GM15510 (cell line): Measurements from ENCODE around the gene LRRC8D.

Source experiments
- POLR2A ChIP-seq: IDR thresholded peaks from 3 replicates; pipeline ENCODE4 v1.6.1; 2011; ENCODE audit warnings: borderline replicate concordance; ENCODE audit not compliant: insufficient read length; ENCODE audit errors: extremely low read depth

The LRRC8D gene

GRCh38 chr1:89822999-89823628 is 2.3 kb downstream of the LRRC8D start:
- no peak for TF ChIP-seq POLR2A

GRCh38 chr1:89823679-89824292 is 3.0 kb downstream of the LRRC8D start:
- no peak for TF ChIP-seq POLR2A

- TF ChIP-seq POLR2A = no peak
Observed at GRCh38 chr1:89826594-89826993, 5.8 kb downstream of the LRRC8D start.

GRCh38 chr1:89827330-89827729 is 6.5 kb downstream of the LRRC8D start:
- TF ChIP-seq POLR2A = no peak

GRCh38 chr1:89827902-89828301 is 7.1 kb downstream of the LRRC8D start:
- no peak for TF ChIP-seq POLR2A

- no peak for TF ChIP-seq POLR2A
Observed at GRCh38 chr1:89829186-89829585, 8.4 kb downstream of the LRRC8D start.

- no peak for TF ChIP-seq POLR2A
Observed at GRCh38 chr1:89831462-89832120, 10.8 kb downstream of the LRRC8D start.

- TF ChIP-seq POLR2A = no peak
Observed at GRCh38 chr1:89832496-89833127, 11.8 kb downstream of the LRRC8D start.

GRCh38 chr1:89833183-89834082 is 12.6 kb downstream of the LRRC8D start:
- TF ChIP-seq POLR2A = no peak

GRCh38 chr1:89834083-89834704 is 13.4 kb downstream of the LRRC8D start:
- no peak for TF ChIP-seq POLR2A

- no peak for TF ChIP-seq POLR2A
Observed at GRCh38 chr1:89836252-89837035, 15.6 kb downstream of the LRRC8D start.

- TF ChIP-seq POLR2A = no peak
Observed at GRCh38 chr1:89837036-89837481, 16.2 kb downstream of the LRRC8D start.

- TF ChIP-seq POLR2A = no peak
Observed at GRCh38 chr1:89837510-89837909, 16.7 kb downstream of the LRRC8D start.

GRCh38 chr1:89839516-89839915 is 18.7 kb downstream of the LRRC8D start:
- TF ChIP-seq POLR2A = no peak

GRCh38 chr1:89841507-89841906 is 20.7 kb downstream of the LRRC8D start:
- no peak for TF ChIP-seq POLR2A
